CMK (cell line): ENCODE data around the gene PRKCE.
"Not testable (repeated sequence)": the region's sequence is repeated elsewhere in the genome, so short reads cannot be mapped to it uniquely, and the experiment has no call there.

ENCODE experiments used
- DNase-seq: peaks from one replicate; pipeline ENCODE4 v3.0.0-alpha.2; 2010; ENCODE audit warnings: low read depth

The PRKCE gene

GRCh38 chr2:45909677-45910191, 258.3 kb downstream of the PRKCE start:
- DNase-seq = no peak

GRCh38 chr2:45910473-45911060, 259.1 kb downstream of the PRKCE start:
- no peak for DNase-seq

GRCh38 chr2:45911538-45911937, 260.1 kb downstream of the PRKCE start:
- no peak for DNase-seq

GRCh38 chr2:45912109-45912508, 260.6 kb downstream of the PRKCE start:
- DNase-seq = no peak

GRCh38 chr2:45913539-45913938, 262.1 kb downstream of the PRKCE start:
- DNase-seq = no peak

- DNase-seq = no peak
Measured at GRCh38 chr2:45915523-45915922, 264.0 kb downstream of the PRKCE start.

- DNase-seq = not testable (repeated sequence)
Measured at GRCh38 chr2:45917561-45918176, 266.2 kb downstream of the PRKCE start.

- DNase-seq = no peak
Measured at GRCh38 chr2:45918463-45919159, 267.1 kb downstream of the PRKCE start.

- no peak for DNase-seq
Measured at GRCh38 chr2:45919160-45919650, 267.7 kb downstream of the PRKCE start.

- DNase-seq = no peak
Measured at GRCh38 chr2:45919711-45920111, 268.2 kb downstream of the PRKCE start.

GRCh38 chr2:45921921-45922320, 270.4 kb downstream of the PRKCE start:
- DNase-seq = no peak

- no peak for DNase-seq
Measured at GRCh38 chr2:45922577-45922988, 271.1 kb downstream of the PRKCE start.

- no peak for DNase-seq
Measured at GRCh38 chr2:45923701-45924100, 272.2 kb downstream of the PRKCE start.

GRCh38 chr2:45925026-45925425, 273.6 kb downstream of the PRKCE start:
- DNase-seq = no peak

GRCh38 chr2:45925636-45926366, 274.3 kb downstream of the PRKCE start:
- DNase-seq = no peak

GRCh38 chr2:45928946-45929345, 277.5 kb downstream of the PRKCE start:
- DNase-seq = no peak

- no peak for DNase-seq
Measured at GRCh38 chr2:45929674-45930395, 278.4 kb downstream of the PRKCE start.

GRCh38 chr2:45930396-45930792, 278.9 kb downstream of the PRKCE start:
- no peak for DNase-seq

GRCh38 chr2:45932278-45932975, 281.0 kb downstream of the PRKCE start:
- no peak for DNase-seq

- DNase-seq = peak; percentile 22
Measured at GRCh38 chr2:45935791-45936622, 284.5 kb downstream of the PRKCE start.
